Posterior cingulate gyrus (tissue), 11 donors: ENCODE measurements around the gene MET.
"Not testable (repeated sequence)": the region's sequence is repeated elsewhere in the genome, so short reads cannot be mapped to it uniquely, and the experiment has no call there.

ENCODE experiments used
- DNase-seq, 10 donors: peaks; one replicate each; pipeline versions ENCODE4 v3.0.0 to v3.0.0-alpha.2; 2020 to 2021; ENCODE audit warnings: mixed read lengths in 3 of 10
- intact Hi-C: fragments of 100-400 bp; cut with DNase I; formaldehyde crosslinking; loops from one replicate; pipeline ENCODE4 v1.15.1; 2023

MET gene

DNA sequence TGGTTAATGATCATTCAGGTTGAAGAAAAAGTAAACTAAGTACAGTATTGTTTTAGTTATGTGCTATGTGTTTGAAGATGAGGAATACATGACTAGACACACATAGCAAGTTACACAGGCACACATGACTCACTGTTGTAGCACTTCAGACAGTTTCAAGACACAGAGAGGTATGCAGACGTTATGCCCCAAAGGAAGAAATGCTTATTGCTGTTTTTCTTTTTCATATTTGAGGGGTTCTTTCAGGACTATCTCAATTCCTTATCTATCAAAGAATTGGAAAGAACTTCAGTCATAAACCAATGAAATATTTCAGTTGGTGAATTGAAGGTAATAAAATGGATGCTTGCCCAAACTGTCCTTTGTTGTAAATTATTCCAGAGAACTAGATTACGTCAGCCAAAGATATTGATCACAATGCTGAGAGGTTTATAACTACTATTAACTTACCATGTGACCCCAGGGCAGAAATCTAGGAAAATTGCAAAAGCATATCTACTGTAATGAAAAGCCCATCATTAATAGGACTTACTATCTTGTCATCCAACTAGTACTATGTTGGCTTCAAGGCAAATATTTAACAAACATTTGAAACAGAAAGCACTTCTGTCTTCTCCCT lies 129.2 kb downstream of the MET start:
- DNase-seq = no peak
- intact Hi-C loops = no loop called here

DNA sequence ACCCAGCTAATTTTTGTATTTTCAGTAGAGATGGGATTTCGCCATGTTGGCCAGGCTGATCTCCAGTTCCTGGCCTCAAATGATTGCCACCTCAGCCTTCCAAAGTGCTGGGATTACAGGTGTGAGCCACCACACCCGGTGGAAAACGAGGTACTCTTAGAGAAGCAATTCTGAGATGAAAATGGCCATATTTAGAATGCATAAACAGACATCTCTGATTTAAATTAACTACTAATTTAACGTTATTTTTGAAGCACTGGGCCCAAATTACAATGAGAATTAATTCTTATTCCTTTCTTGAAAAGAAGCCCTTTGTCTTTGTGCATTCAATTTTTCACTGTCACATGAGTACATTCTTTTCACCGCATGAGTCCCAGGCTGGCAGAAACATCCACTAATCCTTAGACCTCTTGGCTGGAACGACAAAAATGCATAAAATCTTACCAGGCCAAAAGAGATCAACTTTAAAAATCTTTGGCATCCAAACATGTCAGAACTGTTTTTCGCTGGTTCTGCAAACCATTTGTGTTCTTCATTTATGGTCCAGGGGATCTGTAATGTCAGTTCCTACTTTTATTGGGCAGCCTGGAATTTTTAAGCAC lies 130.2 kb downstream of the MET start:
- DNase-seq = no peak
- intact Hi-C loops = loop anchor here (2.0 kb wide), 1 partner anchor 131 kb away; no protein-coding TSS in a partner anchor

DNA sequence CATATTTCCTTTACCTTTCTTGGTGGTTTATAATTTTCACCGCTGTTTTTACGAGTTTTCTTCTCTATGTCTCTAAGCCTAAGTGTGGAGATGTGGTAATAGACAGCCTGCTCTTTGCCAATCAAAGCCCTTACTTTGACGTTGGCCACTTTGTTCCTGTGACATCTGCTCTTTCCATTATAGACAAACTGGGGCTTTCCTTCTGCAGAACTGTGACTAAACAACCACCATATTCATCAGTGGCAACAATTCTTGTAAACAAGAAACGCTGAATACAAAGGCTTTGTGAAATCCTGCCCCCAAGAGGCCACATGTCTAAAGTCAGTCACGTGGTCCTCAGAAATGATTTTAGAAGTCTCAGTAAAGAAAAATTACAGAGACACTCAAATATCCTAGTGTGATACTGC lies 130.8 kb downstream of the MET start:
- DNase-seq = peak in 3 of 10 donors; percentile 17 to 47 (median 47)
- intact Hi-C loops = loop anchor here (2.0 kb wide), 1 partner anchor 132 kb away; no protein-coding TSS in a partner anchor

DNA sequence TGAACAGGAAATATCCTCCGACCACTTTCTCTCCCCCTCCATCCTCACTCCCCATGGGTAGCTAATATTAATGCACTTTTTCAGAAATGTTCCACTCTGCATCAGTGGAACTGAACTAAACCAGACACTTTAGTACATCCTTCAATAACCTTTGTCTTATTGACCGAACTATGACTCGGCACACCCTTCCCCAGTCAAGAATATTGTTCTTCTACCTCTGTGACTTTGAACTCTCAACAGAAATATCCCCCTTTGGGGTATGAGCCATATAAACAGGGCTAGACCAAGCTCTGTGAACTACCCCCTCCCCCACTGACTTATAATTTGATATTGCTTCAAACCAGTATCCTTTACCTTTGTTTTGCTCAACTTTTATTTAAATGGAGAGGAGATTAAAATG lies 132.5 kb downstream of the MET start:
- DNase-seq = no peak
- intact Hi-C loops = no loop called here

DNA sequence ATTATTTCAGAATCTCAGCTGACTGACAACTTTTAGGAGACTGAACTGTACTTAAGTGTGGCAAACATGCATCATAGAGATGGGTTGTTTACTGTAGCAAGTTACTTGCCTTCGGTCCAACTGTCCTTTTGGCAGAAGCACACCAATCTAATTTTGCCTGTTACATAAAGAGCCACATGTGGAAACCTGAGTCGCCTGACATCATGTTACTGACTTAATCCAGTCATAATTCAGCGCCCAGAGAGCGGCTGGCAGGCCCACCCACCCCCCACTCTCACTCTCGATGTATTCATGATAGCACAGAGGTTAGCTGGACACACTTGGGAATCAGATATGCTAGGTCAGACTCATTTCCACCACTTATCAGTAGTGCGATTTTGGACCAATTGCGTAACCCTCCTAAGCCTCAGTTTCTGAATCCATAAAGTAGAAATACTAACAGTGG lies 133.1 kb downstream of the MET start:
- intact Hi-C loops = no loop called here
- no peak for DNase-seq

- peak in 1 of 10 donors; percentile 12 for DNase-seq
- intact Hi-C loops = no loop called here
Observed at GRCh38 chr7:116806046-116806944, 134.3 kb downstream of the MET start.

GRCh38 chr7:116807011-116807560 lies 135.1 kb downstream of the MET start:
- intact Hi-C loops = no loop called here
- no peak for DNase-seq

- DNase-seq = peak in 1 of 10 donors; percentile 24
- intact Hi-C loops = loop anchor here (1.0 to 2.0 kb wide), 4 partner anchors 138 to 636 kb away; no protein-coding TSS in a partner anchor
Observed at GRCh38 chr7:116809636-116810266, 137.8 kb downstream of the MET start.

DNA sequence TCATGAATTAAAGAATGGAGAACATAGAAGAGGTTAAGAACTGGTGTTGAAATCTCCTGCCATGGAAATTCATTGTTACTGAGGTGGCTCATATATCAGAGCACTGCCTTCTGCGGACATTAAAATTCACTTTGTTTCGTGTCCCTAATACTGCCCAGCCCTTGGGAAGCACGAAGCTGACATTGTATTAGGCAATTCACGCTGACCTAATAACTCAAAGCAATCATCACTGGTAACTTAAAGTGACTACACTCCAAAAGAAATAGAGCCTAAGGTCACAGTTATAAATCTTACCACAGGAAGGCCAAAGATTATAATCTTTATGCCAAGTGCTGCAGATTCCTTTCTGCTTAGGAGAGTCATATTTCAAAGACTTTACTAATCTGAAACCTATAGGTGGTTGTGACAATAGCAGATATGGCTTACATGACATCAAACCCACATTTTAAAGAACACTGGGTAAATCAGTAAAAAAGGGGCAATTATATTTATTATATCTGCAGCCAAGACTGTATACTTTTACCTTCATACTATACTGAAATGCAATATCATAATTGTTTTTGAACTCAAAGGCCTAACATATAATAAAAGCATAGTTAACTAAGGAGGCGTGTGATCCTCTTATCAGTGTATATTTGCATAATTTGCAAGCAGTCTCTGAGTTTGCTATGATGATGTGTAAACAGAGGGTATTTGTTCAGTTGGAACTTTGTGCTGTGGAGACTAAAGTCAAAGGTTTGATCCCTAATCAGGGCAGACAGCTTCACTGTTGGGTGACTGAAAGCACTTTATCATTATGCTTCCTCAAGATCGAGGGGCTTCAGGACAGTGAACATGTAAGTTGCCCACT lies 138.5 kb downstream of the MET start:
- no peak for DNase-seq

DNA sequence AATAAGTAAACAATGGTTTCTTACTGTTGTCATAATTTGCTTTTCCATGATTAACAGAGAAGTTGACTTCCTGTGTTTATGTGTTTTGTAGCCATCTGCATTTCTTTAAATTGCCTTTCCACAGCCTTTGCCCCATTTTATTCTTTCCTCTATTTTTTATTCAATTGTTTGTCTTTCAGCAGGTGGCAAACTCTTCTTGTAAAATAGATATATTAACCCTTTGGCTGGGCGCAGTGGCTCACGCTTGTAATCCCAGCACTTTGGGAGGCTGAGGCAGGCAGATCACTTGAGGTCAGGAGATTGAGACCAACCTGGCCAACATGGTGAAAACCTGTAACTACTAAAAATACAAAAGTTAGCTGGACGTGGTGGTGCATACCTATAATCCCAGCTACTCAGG lies 139.8 kb downstream of the MET start:
- no peak for DNase-seq
- intact Hi-C loops = no loop called here

More for the DNA sequence above, 138.5 kb downstream of the MET start:
- intact Hi-C loops = loop anchor here (1.0 kb wide), 1 partner anchor 139 kb away; no protein-coding TSS in a partner anchor

DNA sequence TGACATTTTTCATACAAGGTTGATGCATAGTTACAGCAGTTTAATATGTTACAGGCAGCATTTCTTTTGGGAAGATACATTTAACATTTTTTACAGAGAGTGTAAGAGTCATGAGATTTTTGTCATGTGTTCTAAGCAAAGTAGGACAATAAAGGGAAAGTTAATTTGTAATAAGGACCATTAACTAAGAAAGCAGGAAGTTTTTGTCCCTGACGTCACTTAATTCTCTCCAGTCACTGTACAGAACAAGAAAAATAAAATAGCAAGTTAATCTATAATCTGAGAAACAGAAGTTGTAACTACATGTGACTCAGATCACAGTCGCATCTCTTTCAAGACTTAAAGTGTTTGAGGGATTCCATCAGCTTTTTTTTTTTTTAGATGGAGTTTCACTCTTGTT lies 140.9 kb downstream of the MET start:
- intact Hi-C loops = no loop called here
- no peak for DNase-seq

DNA sequence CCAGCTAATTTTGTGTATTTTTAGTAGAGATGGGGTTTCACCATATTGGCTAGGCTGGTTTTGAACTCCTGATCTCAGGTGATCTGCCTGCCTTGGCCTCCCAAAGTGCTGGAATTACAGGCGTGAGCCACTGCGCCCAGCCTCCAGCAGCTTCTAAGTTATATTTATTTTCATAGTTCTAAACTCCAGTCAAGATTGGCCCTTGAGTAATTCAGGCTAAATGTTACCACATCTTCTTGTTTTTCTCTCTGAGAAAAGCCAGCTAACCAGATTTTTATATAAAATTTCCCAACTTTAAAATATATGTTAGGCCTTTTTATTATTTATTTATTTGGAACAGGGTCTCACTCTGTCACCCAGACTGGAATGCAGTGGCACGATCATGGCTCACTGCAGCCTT lies 141.4 kb downstream of the MET start:
- DNase-seq, intact Hi-C loops: not testable (repeated sequence)

DNA sequence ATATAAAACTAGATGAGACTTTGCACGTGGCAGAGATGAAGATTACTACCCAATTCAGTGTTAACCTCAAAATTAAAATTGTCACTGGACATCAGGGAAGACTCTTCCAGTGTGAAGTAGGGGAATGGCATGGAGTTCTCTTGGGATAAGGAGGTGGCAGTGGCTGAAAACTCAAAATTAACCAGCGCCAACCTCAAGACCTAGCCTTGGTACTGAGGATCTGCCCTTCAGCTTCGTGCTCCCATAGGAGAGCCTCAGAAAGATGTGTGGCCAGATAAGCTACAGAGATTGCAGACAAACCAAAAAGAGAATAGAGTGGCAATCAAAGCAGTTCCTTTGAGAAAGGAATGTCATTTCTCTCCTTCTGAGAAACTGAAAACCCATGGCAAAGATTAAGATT lies 143.0 kb downstream of the MET start:
- no peak for DNase-seq
- intact Hi-C loops = no loop called here

DNA sequence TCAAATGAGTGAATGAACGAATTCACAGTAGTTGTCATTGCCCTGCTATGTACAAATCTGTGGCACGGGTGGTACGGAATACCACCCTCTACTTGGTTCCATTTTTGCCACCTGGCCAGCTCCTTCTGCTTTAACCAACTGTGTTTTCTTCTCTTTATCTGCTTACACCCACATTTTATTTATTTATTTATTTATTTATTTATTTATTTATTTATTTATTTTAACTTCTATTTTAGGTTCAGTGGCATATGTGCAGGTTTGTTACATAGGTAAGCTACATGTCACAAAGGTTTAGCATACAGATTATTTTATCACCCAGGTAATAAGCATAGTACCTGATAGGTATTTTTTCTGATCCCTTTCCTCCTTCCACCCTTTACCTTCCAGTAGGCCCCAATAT lies 148.2 kb downstream of the MET start:
- intact Hi-C loops = no loop called here
- DNase-seq = no peak

DNA sequence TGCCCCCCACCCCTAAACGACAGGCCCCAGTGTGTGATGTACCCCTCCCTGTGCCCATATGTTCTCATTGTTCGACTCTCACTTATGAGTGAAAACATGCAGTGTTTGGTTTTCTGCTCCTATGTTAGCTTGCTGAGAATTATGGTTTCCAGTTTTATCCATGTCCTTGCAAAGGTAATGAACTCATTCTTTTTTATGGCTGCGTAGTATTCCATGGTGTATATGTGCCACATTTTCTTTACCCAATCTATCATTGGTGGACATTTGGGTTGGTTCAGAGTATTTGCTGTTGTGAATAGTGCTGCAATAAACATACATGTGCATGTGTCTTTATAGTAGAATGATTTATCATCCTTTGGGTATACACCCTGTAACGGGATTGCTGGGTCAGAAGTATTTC lies 149.7 kb downstream of the MET start:
- intact Hi-C loops, DNase-seq: not testable (repeated sequence)

DNA sequence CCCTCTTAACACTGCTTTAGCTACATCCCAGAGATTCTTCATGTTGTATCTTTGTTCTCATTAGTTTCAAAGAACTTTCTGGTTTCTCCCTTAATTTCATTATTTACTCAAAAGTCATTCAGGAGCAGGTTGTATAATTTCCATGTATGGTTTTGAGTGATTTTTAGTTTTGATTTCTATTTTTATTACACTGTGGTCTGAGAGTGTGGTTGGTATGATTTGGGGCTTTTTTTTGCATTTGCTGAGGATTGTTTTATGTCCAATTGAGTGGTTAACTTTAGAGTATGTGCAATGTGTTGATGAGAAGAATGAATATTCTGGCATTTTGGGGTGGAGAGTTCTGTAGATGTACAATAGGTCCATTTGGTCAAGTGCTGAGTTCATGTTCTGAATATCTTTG lies 152.5 kb downstream of the MET start:
- DNase-seq = no peak
- intact Hi-C loops = no loop called here

DNA sequence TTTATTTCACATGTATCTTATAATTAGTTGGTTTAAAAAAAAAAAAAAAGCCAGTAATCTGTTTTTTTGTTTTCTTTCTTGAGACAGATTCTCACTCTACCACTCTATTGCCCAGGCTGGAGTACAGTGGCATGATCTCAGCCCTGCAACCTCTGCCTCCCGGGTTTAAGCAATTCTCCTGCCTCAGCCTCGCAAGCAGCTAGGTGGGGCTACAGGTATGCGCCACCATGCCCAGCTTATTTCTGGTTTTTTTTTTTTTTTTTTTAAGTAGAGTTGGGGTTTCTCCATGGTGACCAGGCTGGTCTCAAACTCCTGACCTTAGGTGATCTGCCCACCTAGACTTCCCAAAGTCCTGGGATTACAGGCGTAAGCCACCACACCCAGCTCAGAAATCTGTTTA lies 156.3 kb downstream of the MET start:
- DNase-seq = no peak
- intact Hi-C loops = no loop called here

GRCh38 chr7:116829041-116829440 lies 157.0 kb downstream of the MET start:
- intact Hi-C loops = no loop called here
- DNase-seq = no peak

- intact Hi-C loops = no loop called here
- DNase-seq = no peak
Observed at GRCh38 chr7:116829493-116829892, 157.5 kb downstream of the MET start.

- DNase-seq = no peak
- intact Hi-C loops = no loop called here
Observed at GRCh38 chr7:116832692-116833091, 160.7 kb downstream of the MET start.
